Duodenal mucosa (tissue), 2 donors: ENCODE data around the gene SPOP.

Experiments
- H3K27ac ChIP-seq: one replicate; pipeline ENCODE4 v1.7.0; 2013; ENCODE audit warnings: low read depth, low read length
- H3K27me3 ChIP-seq, 2 donors: one replicate each; pipeline ENCODE4 v1.7.0; 2013; ENCODE audit warnings: low read length in 2 of 2, control low read depth in 1 of 2; ENCODE audit not compliant: insufficient read depth in 2 of 2, control insufficient read depth in 1 of 2
- H3K36me3 ChIP-seq, 2 donors: one replicate each; pipeline ENCODE4 v1.7.0; 2013; ENCODE audit warnings: low read length in 2 of 2, control low read depth in 1 of 2; ENCODE audit not compliant: insufficient read depth in 2 of 2, control insufficient read depth in 1 of 2
- H3K4me1 ChIP-seq, 2 donors: one replicate each; pipeline ENCODE4 v1.7.0; 2013; ENCODE audit warnings: low read length in 2 of 2, control low read depth in 1 of 2; ENCODE audit not compliant: insufficient read depth in 2 of 2, control insufficient read depth in 1 of 2
- H3K4me3 ChIP-seq, 2 donors: one replicate each; pipeline ENCODE4 v1.7.0; 2013; ENCODE audit warnings: low read length in 2 of 2, low read depth in 1 of 2
- H3K9ac ChIP-seq, 2 donors: one replicate each; pipeline ENCODE4 v1.7.0; 2013; ENCODE audit warnings: low read length in 2 of 2, low read depth in 1 of 2
- H3K9me3 ChIP-seq, 2 donors: one replicate each; pipeline ENCODE4 v1.7.0; 2013; ENCODE audit warnings: low read length in 2 of 2, control low read depth in 1 of 2; ENCODE audit not compliant: control insufficient read depth in 1 of 2

The SPOP gene

DNA sequence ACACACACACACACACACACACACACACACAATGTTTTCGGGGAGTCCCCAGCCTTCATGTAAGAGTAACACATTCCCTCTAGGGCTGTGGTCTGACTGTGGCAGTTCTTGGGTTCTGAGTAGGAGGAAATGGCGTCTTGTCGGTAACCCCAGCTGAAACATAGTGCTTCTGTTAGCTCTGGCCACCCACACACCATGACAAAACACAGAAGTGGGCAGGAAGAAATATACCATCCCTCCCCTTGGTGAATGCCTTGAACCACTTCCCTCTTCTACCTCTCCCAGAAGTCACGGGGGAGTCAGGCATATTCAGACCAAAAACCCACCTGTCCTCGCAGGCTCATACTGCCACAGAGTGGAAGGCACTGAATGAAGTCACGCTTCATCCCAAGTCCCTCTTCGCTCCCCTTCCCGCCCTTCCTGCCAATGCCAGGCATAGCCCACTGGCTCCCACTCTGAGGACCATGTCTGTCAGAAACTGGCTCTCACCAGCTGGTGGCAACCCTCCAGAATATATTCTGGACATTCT, 18.4 kb upstream of the SPOP start:
- Histone ChIP-seq H3K27ac (no peak overlapping the region), H3K9ac (no peak overlapping the region), H3K4me3 (no peak overlapping the region), H3K9me3 (no peaks in the 10 kb centered on the region), H3K27me3 (peaks cover 0 to 2% of the 10 kb centered on the region in 2 donors), H3K4me1 (peaks cover 0 to 5% of the 10 kb centered on the region in 2 donors), H3K36me3 (peaks cover 13 to 19% of the 10 kb centered on the region in 2 donors)

DNA sequence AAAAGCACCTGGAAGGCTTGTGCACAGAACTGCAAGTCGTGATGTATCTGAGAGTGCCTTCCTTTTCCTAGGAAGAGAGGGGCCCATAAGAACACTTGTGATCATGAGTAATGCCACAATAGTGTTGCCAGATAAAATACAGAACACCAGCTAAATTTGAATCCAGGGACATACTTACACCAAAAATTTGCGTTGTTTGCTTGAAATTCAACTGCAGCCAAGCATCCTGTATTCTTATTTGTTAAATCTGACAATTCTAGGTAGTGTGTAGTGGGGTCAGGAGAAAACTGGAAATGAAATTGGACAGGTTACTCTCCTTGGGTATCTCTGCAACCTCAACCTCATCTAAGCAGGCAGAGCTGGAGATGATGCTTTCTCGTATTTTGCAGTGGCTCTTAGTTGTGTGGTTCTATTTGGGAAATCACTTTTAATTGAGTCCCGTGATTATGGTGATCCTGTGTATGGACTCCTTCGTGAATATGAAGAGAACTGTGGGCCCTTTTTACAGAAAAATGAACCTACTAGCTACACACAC, 17.9 kb upstream of the SPOP start:
- H3K27me3 ChIP-seq: peaks cover 0 to 2% of the 10 kb centered on the region in 2 donors
- no peaks in the 10 kb centered on the region for H3K9me3 ChIP-seq
- H3K9ac ChIP-seq: no peak overlapping the region
- H3K36me3 ChIP-seq: peaks cover 8 to 14% of the 10 kb centered on the region in 2 donors
- H3K4me3 ChIP-seq: no peak overlapping the region
- peaks cover 0 to 5% of the 10 kb centered on the region in 2 donors for H3K4me1 ChIP-seq
- H3K27ac ChIP-seq: no peak overlapping the region

GRCh38 chr17:49694847-49695697, 17.2 kb upstream of the SPOP start:
- peaks cover 0 to 2% of the 10 kb centered on the region in 2 donors for H3K27me3 ChIP-seq
- no peak overlapping the region for H3K9ac ChIP-seq
- no peaks in the 10 kb centered on the region for H3K9me3 ChIP-seq
- H3K27ac ChIP-seq: no peak overlapping the region
- H3K36me3 ChIP-seq: peaks cover under 1 to 7% of the 10 kb centered on the region in 2 donors
- H3K4me3 ChIP-seq: no peak overlapping the region
- H3K4me1 ChIP-seq: peaks cover 0 to 5% of the 10 kb centered on the region in 2 donors

DNA sequence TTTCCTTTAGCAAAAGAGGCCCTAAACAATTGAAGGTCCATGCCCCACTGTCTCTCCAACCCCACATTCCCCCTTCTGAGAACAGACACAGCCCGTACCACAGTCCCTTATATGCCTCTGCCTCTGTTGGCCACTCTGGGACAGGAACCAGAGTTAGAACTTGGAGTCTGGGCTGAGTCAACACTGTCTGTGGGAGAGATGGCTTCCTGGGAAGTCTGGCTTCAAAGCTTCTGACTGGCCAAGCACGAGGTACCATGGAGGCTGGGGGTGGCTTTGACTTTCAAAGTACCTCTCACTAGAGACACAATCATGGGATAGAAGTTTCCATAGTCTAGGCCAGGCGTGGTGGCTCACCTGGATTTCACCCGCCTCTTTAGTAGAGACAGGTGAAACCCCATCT, 14.9 kb upstream of the SPOP start:
- Histone ChIP-seq H3K4me1 (peaks cover 0 to 8% of the 10 kb centered on the region in 2 donors), H3K27ac (no peak overlapping the region), H3K36me3 (no peaks in the 10 kb centered on the region), H3K9me3 (no peaks in the 10 kb centered on the region), H3K27me3 (peaks cover 0 to 2% of the 10 kb centered on the region in 2 donors), H3K4me3 (no peak overlapping the region), H3K9ac (no peak overlapping the region)

DNA sequence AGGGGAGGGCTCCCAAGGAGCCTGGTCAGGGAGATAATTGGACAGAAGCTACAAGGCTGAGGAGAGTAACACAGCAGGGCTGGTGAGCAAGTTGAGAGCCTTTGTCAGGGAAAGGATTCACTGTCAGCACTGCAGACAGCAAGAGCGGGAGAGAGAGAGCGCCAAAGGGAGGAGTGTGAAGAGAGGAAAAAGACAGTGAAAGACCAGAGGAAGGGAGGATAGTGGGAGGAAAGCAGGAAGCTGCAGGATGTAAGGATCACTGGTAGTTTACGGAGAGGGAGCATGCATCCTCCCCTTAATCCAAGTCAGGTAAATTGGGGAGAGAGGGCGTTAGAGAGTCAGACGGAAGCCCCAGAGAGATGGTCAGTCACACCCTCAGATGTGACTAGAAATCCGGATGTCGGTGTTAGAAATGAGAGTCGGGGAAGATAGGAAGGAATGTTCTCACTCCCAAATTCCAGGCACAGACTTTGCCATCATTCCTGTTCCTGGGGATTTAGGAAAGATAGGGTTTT, 13.8 kb upstream of the SPOP start:
- no peaks in the 10 kb centered on the region for H3K9me3 ChIP-seq
- H3K36me3 ChIP-seq: no peaks in the 10 kb centered on the region
- H3K4me3 ChIP-seq: no peak overlapping the region
- peaks cover 0 to 8% of the 10 kb centered on the region in 2 donors for H3K4me1 ChIP-seq
- H3K27ac ChIP-seq: peak overlapping the region; percentile 26
- H3K9ac ChIP-seq: no peak overlapping the region
- peaks cover 0 to 2% of the 10 kb centered on the region in 2 donors for H3K27me3 ChIP-seq

DNA sequence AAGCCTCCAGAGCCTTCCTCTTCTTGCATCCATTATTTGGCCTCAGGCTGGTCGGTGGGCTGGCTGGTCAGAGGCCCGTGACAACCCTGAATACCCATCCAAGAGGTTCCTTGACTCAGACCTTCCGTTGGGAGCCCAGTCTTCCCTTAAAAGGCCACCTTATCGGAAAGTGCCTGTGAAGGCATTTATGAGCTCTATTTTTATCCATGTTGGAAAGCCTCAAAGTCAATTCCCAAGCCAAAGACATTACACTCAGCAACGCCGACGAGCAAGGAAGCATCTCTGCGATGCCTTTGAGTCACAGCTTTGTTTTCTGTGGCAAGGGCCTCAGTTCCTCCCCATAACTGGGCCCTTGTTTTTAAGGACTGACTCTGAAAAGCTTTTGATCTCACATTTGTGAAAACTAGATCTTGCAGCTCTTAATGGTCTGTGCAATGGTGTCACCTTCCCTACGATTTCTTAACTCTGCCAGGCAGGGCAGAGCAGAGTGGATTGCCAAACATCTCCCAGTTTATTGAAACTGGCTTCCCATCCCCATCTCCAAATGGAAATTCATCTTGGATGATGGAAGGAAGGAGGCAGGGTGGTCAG, 13.3 kb upstream of the SPOP start:
- H3K9ac ChIP-seq: no peak overlapping the region
- H3K27ac ChIP-seq: peak overlapping the region; percentile 26
- no peaks in the 10 kb centered on the region for H3K36me3 ChIP-seq
- peaks cover 0 to 8% of the 10 kb centered on the region in 2 donors for H3K4me1 ChIP-seq
- H3K27me3 ChIP-seq: peaks cover 0 to 2% of the 10 kb centered on the region in 2 donors
- no peaks in the 10 kb centered on the region for H3K9me3 ChIP-seq
- H3K4me3 ChIP-seq: no peak overlapping the region

DNA sequence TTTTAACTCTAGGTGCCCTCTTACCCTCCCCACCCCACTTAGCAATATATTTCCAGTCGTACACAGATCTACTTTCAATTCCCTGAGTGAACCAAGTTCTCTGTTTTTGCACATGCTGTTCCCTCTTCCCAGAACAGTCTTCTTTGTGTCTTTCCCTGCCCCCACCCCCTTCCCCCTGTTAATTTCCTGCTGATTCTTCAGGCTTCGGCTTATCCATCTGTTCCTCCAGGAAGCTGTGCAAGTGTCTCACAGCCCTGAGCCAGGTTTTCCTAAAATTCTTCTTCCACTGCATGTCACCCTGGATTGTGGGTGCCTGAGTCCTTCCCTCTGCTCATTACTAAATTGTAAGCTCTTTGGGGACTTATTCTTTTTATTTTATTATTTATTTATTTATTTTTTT, 12.4 kb upstream of the SPOP start:
- no peak overlapping the region for H3K27ac ChIP-seq

DNA sequence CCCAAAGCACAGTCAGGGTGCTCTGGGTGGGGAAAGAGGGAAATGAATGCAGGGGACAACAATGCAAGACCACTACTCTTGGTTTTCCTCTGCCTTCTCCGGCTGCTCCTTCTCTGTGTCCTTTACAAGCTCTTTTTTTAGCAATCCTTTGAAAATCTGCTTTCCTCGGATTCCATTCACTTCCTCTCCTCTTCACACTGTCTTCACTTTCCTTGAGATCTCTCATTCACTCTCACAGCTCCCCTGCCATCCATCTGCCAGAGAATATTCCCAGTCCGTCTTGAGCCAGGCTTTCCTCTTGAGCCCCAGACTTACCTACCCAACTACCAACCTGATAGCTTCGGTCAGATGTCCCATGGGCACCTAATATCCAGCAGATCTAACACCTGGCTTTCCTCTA, 11.0 kb upstream of the SPOP start:
- Histone ChIP-seq H3K9me3 (no peaks in the 10 kb centered on the region), H3K36me3 (no peaks in the 10 kb centered on the region), H3K4me1 (peaks cover 0 to 3% of the 10 kb centered on the region in 2 donors), H3K9ac (no peak overlapping the region), H3K27me3 (peaks cover 0 to 2% of the 10 kb centered on the region in 2 donors), H3K4me3 (no peak overlapping the region), H3K27ac (no peak overlapping the region)

More for the DNA sequence above, 12.4 kb upstream of the SPOP start:
- peaks cover 0 to 2% of the 10 kb centered on the region in 2 donors for H3K27me3 ChIP-seq
- no peak overlapping the region for H3K9ac ChIP-seq
- H3K36me3 ChIP-seq: no peaks in the 10 kb centered on the region
- peaks cover 0 to 8% of the 10 kb centered on the region in 2 donors for H3K4me1 ChIP-seq
- no peaks in the 10 kb centered on the region for H3K9me3 ChIP-seq
- no peak overlapping the region for H3K4me3 ChIP-seq

- peaks cover 0 to 3% of the 10 kb centered on the region in 2 donors for H3K4me1 ChIP-seq
- H3K27me3 ChIP-seq: peaks cover 0 to 2% of the 10 kb centered on the region in 2 donors
- peak overlapping the region in 1 of 2 donors; percentile 40 for H3K4me3 ChIP-seq
- H3K9me3 ChIP-seq: no peaks in the 10 kb centered on the region
- no peak overlapping the region for H3K9ac ChIP-seq
- H3K36me3 ChIP-seq: no peaks in the 10 kb centered on the region
- H3K27ac ChIP-seq: no peak overlapping the region
Observed at GRCh38 chr17:49687878-49688491, 10.1 kb upstream of the SPOP start.
